ENCODE data around the gene C16orf87.
"Not testable (repeated sequence)": the region's sequence is repeated elsewhere in the genome, so short reads cannot be mapped to it uniquely, and the experiment has no call there.

Gene C16orf87

DNA sequence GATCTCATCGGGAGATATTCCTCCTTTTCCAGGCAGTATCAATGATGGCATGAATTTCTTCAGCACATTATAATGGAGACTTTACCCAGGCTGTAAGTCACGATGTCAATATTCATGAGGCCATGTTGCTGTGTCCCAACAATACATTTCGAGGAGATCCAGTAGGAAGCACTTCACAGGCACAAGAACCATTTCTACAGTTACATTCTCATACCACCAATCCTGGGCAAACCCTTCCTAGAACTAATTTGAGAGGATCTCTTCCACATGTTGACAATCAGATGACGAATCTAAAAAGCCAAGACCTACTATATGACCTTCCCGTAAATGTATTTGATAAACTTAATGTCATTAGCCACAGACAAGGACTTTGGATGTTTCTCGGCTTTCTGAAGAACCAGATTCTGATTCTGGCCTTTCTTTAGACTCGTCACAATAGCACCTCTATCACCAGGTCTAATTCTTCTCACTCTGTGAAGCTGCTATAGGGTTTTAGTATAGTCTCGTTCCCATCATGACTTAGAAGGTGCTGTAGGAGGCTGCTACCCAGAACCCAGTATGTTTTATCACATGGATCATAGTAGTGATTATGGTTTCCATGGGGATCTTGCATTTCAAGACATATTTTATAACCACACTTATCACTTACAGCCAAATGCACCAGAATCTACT, 40.2 kb downstream of the C16orf87 start:
- Mint-ChIP-seq H3K27me3 (no peaks in the 10 kb centered on the region), H3K27ac (peak overlapping the region; percentile 82), H3K36me3 (peaks cover 41% of the 10 kb centered on the region), H3K4me1 (peaks cover 58% of the 10 kb centered on the region), H3K4me3 (peak overlapping the region; percentile 83), H3K9me3 (peaks cover 24% of the 10 kb centered on the region)
- ATAC-seq = no peak

DNA sequence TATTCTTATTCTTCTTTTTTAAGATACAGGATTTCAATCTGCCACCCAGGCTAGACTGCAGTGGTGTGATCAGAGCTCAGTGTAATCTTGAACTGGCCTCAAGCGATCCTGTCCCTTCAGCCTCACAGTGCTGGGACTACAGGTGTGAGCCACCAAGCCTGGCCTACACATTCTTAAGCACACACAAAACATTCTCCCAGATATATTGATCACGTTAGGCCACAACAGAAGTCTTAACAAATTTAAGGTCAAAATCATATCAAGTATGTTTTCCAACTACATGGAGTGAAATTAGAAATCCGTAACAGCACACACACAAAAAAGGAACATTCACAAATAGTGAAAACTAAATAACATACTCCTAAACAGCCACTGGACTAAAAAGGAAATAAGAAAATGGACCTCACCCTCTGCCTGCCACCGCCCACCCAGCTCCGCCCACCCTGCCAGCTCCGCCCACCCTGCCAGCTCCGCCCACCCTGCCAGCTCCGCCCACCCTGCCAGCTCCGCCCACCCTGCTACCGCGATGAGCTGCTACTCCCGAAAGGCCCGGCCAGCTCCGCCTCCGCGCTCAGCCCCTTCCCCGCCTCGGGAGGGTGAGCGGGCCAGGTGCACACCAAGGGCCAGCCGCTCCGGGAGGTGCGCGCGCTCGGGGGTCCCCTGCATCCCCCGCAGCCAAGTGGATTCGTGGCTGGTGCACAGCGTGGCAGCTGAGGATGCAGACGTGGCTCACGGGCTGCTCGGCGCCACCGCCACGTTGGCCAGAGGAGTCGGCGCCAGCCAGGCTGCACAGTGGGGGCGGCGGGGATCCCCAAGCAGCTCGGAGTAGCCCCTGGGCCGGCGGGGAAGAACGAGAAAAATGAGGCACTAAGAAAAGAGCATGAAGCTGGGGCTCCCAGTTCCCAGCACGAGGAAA, 41.2 kb downstream of the C16orf87 start:
- Mint-ChIP-seq H3K36me3 (peaks cover 33% of the 10 kb centered on the region), H3K27me3 (no peaks in the 10 kb centered on the region), H3K4me1 (peaks cover 60% of the 10 kb centered on the region), H3K27ac (peak overlapping the region; percentile 82), H3K4me3 (peak overlapping the region; percentile 83), H3K9me3 (peaks cover 19% of the 10 kb centered on the region)
- ATAC-seq = peak; percentile 97

DNA sequence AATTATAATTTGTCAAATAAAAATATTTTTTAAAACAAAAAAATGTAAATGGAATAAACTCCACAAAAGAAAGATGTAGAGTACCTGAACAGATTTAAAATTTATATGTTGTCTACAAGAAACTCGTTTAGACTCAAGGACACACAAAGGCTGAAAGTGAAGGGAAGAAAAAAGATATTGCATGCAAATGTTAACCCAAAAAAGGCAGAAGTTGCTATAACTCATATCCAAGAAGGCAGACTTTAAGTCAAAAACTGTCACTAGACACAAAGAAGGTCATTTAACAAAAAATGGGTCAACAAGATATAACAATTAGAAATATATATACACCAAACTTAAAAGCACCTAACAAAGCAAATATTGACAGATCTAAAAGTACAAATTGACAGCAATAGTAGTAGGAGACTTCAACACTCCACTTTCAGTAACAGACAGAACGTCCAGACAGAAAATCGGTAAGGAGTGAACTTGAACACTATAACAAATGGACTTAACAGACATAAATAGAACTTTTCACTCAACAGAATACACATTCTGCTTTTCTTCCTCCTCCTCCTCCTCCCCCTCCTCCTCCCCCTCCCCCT, 42.0 kb downstream of the C16orf87 start:
- no peaks in the 10 kb centered on the region for H3K27me3 Mint-ChIP-seq
- peaks cover 28% of the 10 kb centered on the region for H3K36me3 Mint-ChIP-seq
- ATAC-seq = no peak
- H3K4me1 Mint-ChIP-seq = peaks cover 60% of the 10 kb centered on the region
- H3K27ac Mint-ChIP-seq = peak overlapping the region; percentile 82
- H3K4me3 Mint-ChIP-seq = peak overlapping the region; percentile 83
- peaks cover 15% of the 10 kb centered on the region for H3K9me3 Mint-ChIP-seq

DNA sequence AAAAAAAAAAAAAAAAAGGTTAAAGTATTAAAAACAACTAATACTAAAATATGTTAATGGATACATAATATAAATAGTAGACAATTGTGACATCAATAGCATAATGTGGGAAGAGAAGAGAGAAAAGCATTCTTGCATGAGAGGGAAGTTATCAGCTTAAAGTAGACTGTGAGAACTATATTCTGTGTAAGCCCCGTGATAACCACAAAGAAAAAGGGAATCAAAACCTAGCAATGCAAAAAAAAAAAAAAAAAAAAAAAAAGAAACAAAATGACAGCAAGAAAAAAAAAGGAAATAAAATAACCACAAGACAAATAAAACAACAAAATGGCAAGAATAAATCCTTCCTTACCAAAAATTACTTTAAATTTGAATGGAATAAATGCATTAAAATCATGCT, 43.1 kb downstream of the C16orf87 start:
- Mint-ChIP-seq H3K27ac (no peak overlapping the region), H3K9me3 (peaks cover 12% of the 10 kb centered on the region), H3K36me3 (peaks cover 23% of the 10 kb centered on the region), H3K4me3 (no peak overlapping the region), H3K4me1 (peaks cover 67% of the 10 kb centered on the region), H3K27me3 (no peaks in the 10 kb centered on the region)
- peak; percentile 76 for ATAC-seq

DNA sequence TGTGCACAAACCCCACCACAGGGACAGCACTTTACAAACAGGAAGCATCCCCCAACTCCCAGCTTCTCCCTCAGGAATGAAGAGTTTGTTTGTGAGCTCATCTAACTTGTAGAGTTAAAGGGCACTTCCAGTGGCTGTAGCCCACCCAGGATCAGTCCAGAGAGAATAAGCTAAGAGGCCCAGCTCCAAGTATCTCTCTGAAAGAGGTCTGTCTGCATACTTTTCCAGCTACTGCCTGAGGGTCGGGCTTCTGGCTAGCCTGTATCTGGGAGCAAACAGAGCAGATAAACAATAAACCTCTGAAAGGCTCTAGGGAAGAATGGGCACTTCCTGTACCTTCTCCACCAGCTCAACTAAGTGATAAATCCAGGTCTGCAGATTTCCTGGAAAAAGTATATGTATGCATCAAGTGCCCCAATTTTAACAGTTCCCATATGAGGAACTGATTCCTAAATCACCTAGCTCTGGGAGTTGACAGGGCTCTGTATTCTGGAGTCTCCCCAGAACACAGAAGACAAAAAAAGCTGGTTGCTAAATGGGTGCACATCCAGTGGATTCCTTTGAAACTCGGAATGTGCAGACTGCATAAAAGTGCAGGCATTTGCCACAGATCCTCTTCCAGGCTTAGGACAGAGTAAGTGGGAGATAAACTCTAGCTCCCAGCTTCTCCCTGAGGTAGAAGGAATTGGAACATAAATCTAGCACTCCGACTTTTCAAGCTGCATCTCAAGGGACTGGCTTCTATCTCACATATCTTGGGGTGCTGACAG, 45.7 kb downstream of the C16orf87 start:
- Mint-ChIP-seq H3K36me3 (peaks cover 11% of the 10 kb centered on the region), H3K9me3 (peaks cover 9% of the 10 kb centered on the region), H3K4me3 (no peak overlapping the region), H3K27me3 (no peaks in the 10 kb centered on the region), H3K4me1 (peaks cover 47% of the 10 kb centered on the region), H3K27ac (peak overlapping the region; percentile 69)
- no peak for ATAC-seq

DNA sequence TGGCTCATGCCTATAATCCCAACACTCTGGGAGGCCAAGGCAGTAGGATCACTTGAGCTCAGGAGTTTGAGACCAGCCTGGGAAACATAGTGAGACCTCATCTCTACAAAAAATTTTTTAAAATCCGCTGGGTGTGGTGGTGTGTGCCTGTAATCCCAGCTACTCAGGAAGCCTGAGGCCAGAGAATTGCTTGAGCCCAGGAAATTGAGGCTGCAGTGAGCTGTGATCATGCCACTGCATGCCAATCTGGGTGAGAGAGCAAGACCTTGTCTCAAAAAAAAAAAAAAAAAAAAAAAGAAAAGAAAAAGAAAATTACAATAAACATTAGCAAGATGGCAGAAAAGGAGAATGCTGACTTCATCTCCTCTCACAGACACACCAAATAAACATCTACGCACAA, 46.4 kb downstream of the C16orf87 start:
- not testable (repeated sequence) for H3K27me3 Mint-ChIP-seq, H3K4me3 Mint-ChIP-seq, ATAC-seq, H3K27ac Mint-ChIP-seq, H3K9me3 Mint-ChIP-seq
- H3K4me1 Mint-ChIP-seq = peaks cover 40% of the 10 kb centered on the region
- H3K36me3 Mint-ChIP-seq = peaks cover 11% of the 10 kb centered on the region

DNA sequence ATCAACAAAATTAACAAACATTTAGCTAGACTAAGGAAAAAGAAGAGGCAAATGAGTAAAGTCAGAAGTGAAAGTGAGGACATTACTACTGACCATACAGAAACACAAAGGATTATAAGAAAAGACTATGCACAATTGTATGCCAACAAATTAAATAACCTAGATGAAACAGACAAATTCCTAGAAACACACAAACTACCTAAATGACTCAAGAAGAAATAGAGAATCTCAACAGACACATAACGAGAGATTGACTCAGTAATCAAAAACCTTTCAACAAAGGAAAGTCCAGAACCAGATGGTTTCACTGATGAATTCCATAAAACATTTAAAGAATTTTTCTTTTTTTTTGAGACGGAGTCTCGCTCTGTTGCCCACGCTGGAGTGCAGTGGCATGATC, 47.2 kb downstream of the C16orf87 start:
- peaks cover 32% of the 10 kb centered on the region for H3K4me1 Mint-ChIP-seq
- no peaks in the 10 kb centered on the region for H3K27me3 Mint-ChIP-seq
- peaks cover 9% of the 10 kb centered on the region for H3K9me3 Mint-ChIP-seq
- no peak overlapping the region for H3K27ac Mint-ChIP-seq
- no peak for ATAC-seq
- H3K36me3 Mint-ChIP-seq = peaks cover 11% of the 10 kb centered on the region
- H3K4me3 Mint-ChIP-seq = no peak overlapping the region

DNA sequence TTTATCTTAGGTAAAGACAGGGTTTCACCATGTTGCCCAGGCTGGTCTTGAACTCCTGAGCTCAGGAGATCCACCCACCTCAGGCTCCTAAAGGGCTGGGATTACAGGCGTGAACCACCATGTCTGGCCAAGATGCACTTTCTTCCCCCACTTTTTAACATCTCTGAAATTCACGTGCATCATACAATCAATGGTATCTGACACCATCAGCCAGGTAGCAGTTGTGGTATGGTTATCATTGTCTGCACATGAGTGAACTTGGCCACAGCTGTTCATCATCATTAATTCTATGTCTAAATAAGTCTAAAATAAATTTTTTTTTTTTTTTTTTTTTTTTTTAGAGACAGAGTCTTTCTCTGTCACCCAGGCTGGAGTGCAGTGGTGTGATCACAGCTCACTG, 48.7 kb downstream of the C16orf87 start:
- H3K27ac Mint-ChIP-seq = no peak overlapping the region
- no peak for ATAC-seq
- H3K4me3 Mint-ChIP-seq = no peak overlapping the region
- peaks cover 25% of the 10 kb centered on the region for H3K4me1 Mint-ChIP-seq
- peaks cover 11% of the 10 kb centered on the region for H3K36me3 Mint-ChIP-seq
- H3K9me3 Mint-ChIP-seq = peaks cover 11% of the 10 kb centered on the region
- H3K27me3 Mint-ChIP-seq = no peaks in the 10 kb centered on the region

DNA sequence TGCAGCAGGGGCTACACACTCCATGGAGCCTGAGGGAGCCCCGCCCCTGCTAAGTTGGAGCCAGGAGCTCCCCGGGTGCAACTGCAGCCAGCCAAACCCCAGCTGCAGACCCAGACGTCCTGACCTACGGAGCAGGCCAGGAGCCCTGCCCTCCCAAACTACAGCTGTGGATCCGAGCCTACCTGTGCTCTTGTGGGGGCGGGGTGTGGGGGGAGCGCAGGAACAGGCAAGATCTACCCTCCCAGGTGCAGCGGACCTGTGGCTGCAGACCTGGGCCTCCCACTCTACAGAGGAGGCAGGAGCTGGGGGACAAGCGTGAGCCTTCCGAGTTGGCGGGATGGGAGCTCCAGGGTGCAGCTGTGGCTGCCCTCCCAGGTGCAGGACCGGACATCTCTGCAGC, 53.2 kb downstream of the C16orf87 start:
- no peak for ATAC-seq
- no peak overlapping the region for H3K27ac Mint-ChIP-seq
- no peaks in the 10 kb centered on the region for H3K27me3 Mint-ChIP-seq
- no peaks in the 10 kb centered on the region for H3K36me3 Mint-ChIP-seq
- H3K9me3 Mint-ChIP-seq = peaks cover 2% of the 10 kb centered on the region
- peaks cover 11% of the 10 kb centered on the region for H3K4me1 Mint-ChIP-seq
- no peak overlapping the region for H3K4me3 Mint-ChIP-seq

DNA sequence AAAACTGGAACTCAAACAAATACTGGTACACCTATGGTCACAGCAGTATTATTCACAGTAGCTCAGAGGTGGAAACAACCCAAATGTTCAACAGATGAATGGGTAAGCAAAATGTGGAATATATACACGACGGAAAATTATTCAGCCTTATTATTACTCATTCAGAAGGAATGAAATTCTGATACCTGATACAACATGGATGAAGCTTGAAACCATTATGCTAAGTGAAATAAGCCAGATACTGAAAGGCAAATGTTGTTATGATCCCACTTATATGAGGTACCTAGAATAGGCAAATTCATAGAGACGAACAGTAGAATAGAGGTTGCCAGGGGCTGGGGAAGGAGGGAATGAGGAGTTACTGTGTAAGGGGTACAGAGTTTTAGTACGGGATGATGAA, 55.8 kb downstream of the C16orf87 start:
- Mint-ChIP-seq H3K9me3 (peaks cover 2% of the 10 kb centered on the region), H3K27ac (no peak overlapping the region), H3K4me3 (no peak overlapping the region), H3K36me3 (no peaks in the 10 kb centered on the region), H3K4me1 (peaks cover 11% of the 10 kb centered on the region), H3K27me3 (no peaks in the 10 kb centered on the region)
- no peak for ATAC-seq

DNA sequence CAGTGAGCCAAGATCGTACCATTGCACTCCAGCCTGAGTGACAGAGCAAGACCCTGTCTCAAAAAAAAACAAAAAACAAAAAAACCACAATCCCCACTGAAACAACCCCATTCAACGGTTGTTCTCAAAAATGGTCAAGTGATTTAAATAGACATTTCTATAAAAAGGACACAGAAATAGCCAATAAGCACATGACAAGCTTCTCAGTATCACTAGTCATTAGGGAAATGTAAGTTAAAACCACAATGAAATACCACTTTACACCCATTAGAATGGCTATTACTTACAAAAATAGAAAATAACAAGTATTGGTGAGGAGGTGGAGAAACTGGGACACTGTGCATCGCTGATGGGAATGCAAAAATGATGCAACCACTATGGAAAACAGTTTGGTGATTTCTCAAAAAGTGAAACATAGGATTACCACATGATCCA, 56.2 kb downstream of the C16orf87 start:
- no peak overlapping the region for H3K27ac Mint-ChIP-seq
- H3K36me3 Mint-ChIP-seq = no peaks in the 10 kb centered on the region
- H3K27me3 Mint-ChIP-seq = no peaks in the 10 kb centered on the region
- ATAC-seq = no peak
- no peak overlapping the region for H3K4me3 Mint-ChIP-seq
- H3K9me3 Mint-ChIP-seq = peaks cover 2% of the 10 kb centered on the region
- peaks cover 11% of the 10 kb centered on the region for H3K4me1 Mint-ChIP-seq

DNA sequence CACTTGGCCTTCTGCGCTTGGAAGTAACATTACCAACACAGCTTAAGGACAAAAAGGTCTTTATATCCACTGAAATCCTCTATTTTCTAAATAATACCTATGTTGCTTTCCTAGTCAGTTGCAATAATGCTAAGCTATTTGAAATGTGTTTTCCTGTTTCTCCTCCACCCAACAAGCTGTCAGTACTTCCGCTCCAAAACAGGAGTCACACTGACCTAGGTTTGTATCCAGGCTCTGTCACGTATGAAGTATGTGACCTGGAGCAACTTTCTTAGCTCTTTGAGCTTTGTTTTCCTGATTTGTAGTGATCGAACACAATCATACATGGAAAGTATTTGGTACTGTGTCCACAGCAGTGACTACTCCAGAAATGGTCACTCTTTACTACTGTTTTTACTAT, 58.5 kb downstream of the C16orf87 start:
- Mint-ChIP-seq H3K4me3 (no peak overlapping the region), H3K27me3 (no peaks in the 10 kb centered on the region), H3K4me1 (peaks cover 11% of the 10 kb centered on the region), H3K27ac (no peak overlapping the region), H3K36me3 (no peaks in the 10 kb centered on the region), H3K9me3 (no peaks in the 10 kb centered on the region)
- no peak for ATAC-seq

DNA sequence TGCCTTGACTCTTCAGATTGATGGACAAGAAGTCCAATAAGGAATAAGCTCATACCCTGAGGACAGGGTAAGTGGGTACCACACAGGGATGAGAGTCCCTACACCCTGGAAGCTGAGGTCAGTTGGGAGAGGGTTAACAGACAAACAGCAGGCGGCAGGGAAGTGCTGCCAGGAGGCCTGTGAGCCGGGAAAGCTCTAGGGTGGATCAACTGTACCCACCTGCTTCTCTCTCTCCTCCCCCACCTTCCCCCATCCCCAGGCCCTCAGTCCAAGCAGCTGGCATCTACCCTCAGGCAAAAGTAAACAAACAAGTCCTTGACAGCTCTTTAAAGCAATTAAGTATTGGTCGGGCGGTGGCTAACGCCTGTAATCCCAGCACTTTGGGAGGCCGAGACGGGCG, 62.2 kb downstream of the C16orf87 start:
- Mint-ChIP-seq H3K4me1 (peaks cover 15% of the 10 kb centered on the region), H3K27me3 (no peaks in the 10 kb centered on the region), H3K36me3 (no peaks in the 10 kb centered on the region), H3K27ac (no peak overlapping the region), H3K4me3 (no peak overlapping the region), H3K9me3 (no peaks in the 10 kb centered on the region)
- ATAC-seq = no peak

DNA sequence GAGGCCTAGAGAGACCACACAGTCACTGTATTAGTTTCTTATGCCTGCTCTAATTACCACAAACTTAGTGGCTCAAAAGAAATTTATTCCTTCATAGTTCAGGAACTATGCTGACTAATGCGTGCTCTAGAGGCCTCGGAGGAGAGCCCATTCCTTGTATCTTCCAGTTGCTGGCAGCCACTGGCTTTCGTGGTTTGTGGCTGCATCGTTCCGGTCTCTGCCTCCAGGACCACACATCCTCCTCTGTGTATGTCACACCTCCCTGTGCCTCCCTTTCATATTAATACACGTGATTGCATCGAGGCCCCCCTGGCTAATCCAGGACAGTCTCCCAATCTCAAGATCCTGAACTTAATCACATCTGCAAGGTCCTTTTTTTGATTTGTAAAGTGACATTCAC, 65.9 kb downstream of the C16orf87 start:
- Mint-ChIP-seq H3K27ac (peak overlapping the region; percentile 47), H3K9me3 (no peaks in the 10 kb centered on the region), H3K4me1 (peaks cover 15% of the 10 kb centered on the region), H3K27me3 (no peaks in the 10 kb centered on the region), H3K36me3 (no peaks in the 10 kb centered on the region), H3K4me3 (no peak overlapping the region)
- no peak for ATAC-seq

DNA sequence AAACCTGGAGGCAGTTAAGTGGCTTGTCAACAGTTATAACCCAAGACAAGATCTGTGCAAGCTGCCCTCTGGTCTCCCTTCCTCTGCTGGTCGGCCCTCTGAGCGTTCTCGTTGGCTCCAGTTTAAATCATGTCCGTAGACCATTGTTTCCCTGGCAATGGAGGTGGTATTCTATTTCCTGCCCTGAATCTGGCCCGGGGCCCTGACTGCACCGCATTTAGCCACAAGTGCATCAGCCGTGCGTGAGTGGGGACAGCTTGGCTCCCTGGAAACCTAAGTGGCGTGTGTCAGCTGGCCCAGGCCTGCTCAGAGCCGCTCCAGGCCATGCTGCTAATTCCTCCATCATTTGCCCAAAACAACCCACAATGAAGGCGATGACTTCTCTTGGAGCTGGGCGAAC, 67.8 kb downstream of the C16orf87 start:
- H3K27ac Mint-ChIP-seq = no peak overlapping the region
- no peaks in the 10 kb centered on the region for H3K9me3 Mint-ChIP-seq
- no peak overlapping the region for H3K4me3 Mint-ChIP-seq
- H3K4me1 Mint-ChIP-seq = peaks cover 15% of the 10 kb centered on the region
- ATAC-seq = no peak
- H3K27me3 Mint-ChIP-seq = no peaks in the 10 kb centered on the region
- no peaks in the 10 kb centered on the region for H3K36me3 Mint-ChIP-seq

Measured in stimulated activated memory B cell treated with anti-CD40 and anti-IgM and Interleukin-4, amounts not matched to agents 10 μg/mL and 1 μg/mL and 100 μg/mL, for 72 hours (primary cell).